SK-N-SH (cell line): ENCODE results near the gene PPP1R9B. TPM values are rescaled to one million over a fixed set of nuclear protein-coding genes. Genes with fewer than 3 reads are reported as not detected.

ENCODE experiments used
- CTCF ChIA-PET: fragments of 300-600, 350-600 bp; formaldehyde crosslinking; extraction: SDS; loops from one replicate; lab custom pipeline; 2021; lab: Yijun Ruan, JAX
- POLR2A ChIA-PET: fragments of 350-600 bp; sonication (Branson Sonifier 250); formaldehyde crosslinking; extraction: SDS; loops from one replicate; lab custom pipeline; 2020; ENCODE audit warnings: antibody characterized with exemption, inconsistent platforms; lab: Yijun Ruan, JAX
- DNase-seq: peaks from one replicate; pipeline ENCODE4 v3.0.0; 2012
- H2AFZ ChIP-seq: fragments of 200-600 bp; sonication (generic); 2 replicates; pipeline ENCODE4 v1.8.1; 2016; ENCODE audit warnings: antibody characterized with exemption, mild to moderate bottlenecking, low read depth
- H3F3A ChIP-seq: fragments of 200-600 bp; sonication (generic); replicated peaks from 2 replicates; pipeline ENCODE3; 2016; ENCODE audit warnings: antibody characterized with exemption, mild to moderate bottlenecking; ENCODE audit not compliant: insufficient read depth
- H3K27ac ChIP-seq, 2 experiments: fragments of 200-500 bp in 1 of 2; fragments of 200-600 bp in 1 of 2; sonication (Bioruptor generic) in 1 of 2; sonication (generic), shearing (Covaris generic) in 1 of 2; 2 replicates each; pipeline versions ENCODE4 v1.5.1 to v1.6.1; 2014 to 2016; ENCODE audit warnings: low read depth in 2 of 2, inconsistent platforms in 1 of 2, low read length in 1 of 2, mild to moderate bottlenecking in 1 of 2, mixed read lengths in 1 of 2
- H3K27me3 ChIP-seq: fragments of 200-600 bp; sonication (generic), shearing (Covaris generic); 2 replicates; pipeline ENCODE4 v1.6.1; 2016; ENCODE audit warnings: mixed run types; ENCODE audit not compliant: insufficient read depth
- H3K36me3 ChIP-seq, 2 experiments: fragments of 200-500 bp in 1 of 2; fragments of 200-600 bp in 1 of 2; sonication (Bioruptor generic) in 1 of 2; sonication (generic) in 1 of 2; replicated peaks in 1 of 2; 2 replicates each; pipeline versions ENCODE3 to v1.5.1; 2014 to 2016; ENCODE audit warnings: low read length in 1 of 2, mild to moderate bottlenecking in 1 of 2; ENCODE audit not compliant: insufficient read depth in 2 of 2, control insufficient read depth in 1 of 2
- H3K4me1 ChIP-seq, 2 experiments: fragments of 200-500 bp in 1 of 2; fragments of 200-600 bp in 1 of 2; sonication (Bioruptor generic) in 1 of 2; sonication (generic), shearing (Covaris generic) in 1 of 2; 2 replicates each; pipeline versions ENCODE4 v1.5.1 to v1.6.1; 2014 to 2016; ENCODE audit warnings: low read depth in 1 of 2, low read length in 1 of 2, mixed run types in 1 of 2; ENCODE audit not compliant: insufficient read depth in 2 of 2, control insufficient read depth in 1 of 2
- H3K4me2 ChIP-seq: fragments of 200-600 bp; sonication (generic), shearing (Covaris generic); 2 replicates; pipeline ENCODE4 v1.6.1; 2017; ENCODE audit warnings: mixed run types
- H3K4me3 ChIP-seq, 2 experiments: fragments of 200-500 bp in 1 of 2; fragments of 200-600 bp in 1 of 2; sonication (Bioruptor generic) in 1 of 2; sonication (generic), shearing (Covaris generic) in 1 of 2; 2 replicates each; pipeline versions ENCODE4 v1.5.1 to v1.8.1; 2014 to 2016; ENCODE audit warnings: low read depth in 2 of 2, inconsistent platforms in 1 of 2, low read length in 1 of 2, mild to moderate bottlenecking in 1 of 2, mixed read lengths in 1 of 2, moderate library complexity in 1 of 2
- H3K79me2 ChIP-seq: fragments of 200-600 bp; sonication (generic); 2 replicates; pipeline ENCODE4 v1.8.1; 2017; ENCODE audit warnings: mild to moderate bottlenecking; ENCODE audit not compliant: insufficient read depth
- H3K9ac ChIP-seq: fragments of 200-600 bp; sonication (generic); 2 replicates; pipeline ENCODE4 v1.6.1; 2017; ENCODE audit warnings: mixed run types
- H3K9me2 ChIP-seq: fragments of 200-600 bp; sonication (generic); 2 replicates; pipeline ENCODE4 v1.6.1; 2017; ENCODE audit warnings: mixed run types
- H3K9me3 ChIP-seq: fragments of 200-600 bp; sonication (generic); 2 replicates; pipeline ENCODE4 v1.6.1; 2017; ENCODE audit warnings: mixed run types, mild to moderate bottlenecking, moderate library complexity
- H4K20me1 ChIP-seq: fragments of 200-600 bp; sonication (generic); 2 replicates; pipeline ENCODE4 v1.6.1; 2017; ENCODE audit warnings: mild to moderate bottlenecking, mixed run types; ENCODE audit not compliant: insufficient read depth
- CTCF ChIP-seq: fragments of 200-600 bp; sonication (generic); IDR thresholded peaks from 2 replicates; pipeline ENCODE4 v1.6.1; 2017; ENCODE audit warnings: antibody characterized with exemption, mild to moderate bottlenecking, moderate library complexity
- EP300 ChIP-seq, 2 experiments: IDR thresholded peaks; 2 replicates each; pipeline versions ENCODE4 v1.4.0 to v1.6.1; 2012; ENCODE audit warnings: borderline replicate concordance in 1 of 2, low read depth in 1 of 2, low read length in 1 of 2
- FOSL2 ChIP-seq: IDR thresholded peaks from 2 replicates; pipeline ENCODE4 v1.4.0; 2012; ENCODE audit warnings: low read depth, mild to moderate bottlenecking, moderate library complexity, borderline replicate concordance
- FOXM1 ChIP-seq: IDR thresholded peaks from 2 replicates; pipeline ENCODE4 v1.4.0; 2012; ENCODE audit warnings: low read depth, mild to moderate bottlenecking
- IRF3 ChIP-seq: fragments of 150-350 bp; IDR thresholded peaks from 2 replicates; pipeline ENCODE4 v1.6.1; 2016; ENCODE audit warnings: mild to moderate bottlenecking, low read depth, low read length
- JUND ChIP-seq: IDR thresholded peaks from 2 replicates; pipeline ENCODE4 v1.4.0; 2012
- MAX ChIP-seq: IDR thresholded peaks from 2 replicates; pipeline ENCODE4 v1.4.0; 2012; ENCODE audit warnings: low read depth
- MEF2A ChIP-seq: IDR thresholded peaks from 2 replicates; pipeline ENCODE4 v1.4.0; 2012; ENCODE audit warnings: low read depth, borderline replicate concordance
- RAD21 ChIP-seq: IDR thresholded peaks from 2 replicates; pipeline ENCODE4 v1.6.1; 2012; ENCODE audit warnings: mild to moderate bottlenecking, low read length
- RFX5 ChIP-seq: IDR thresholded peaks from 2 replicates; pipeline ENCODE4 v1.6.1; 2012; ENCODE audit warnings: mild to moderate bottlenecking, improper control_type of control experiment, low read length
- RXRA ChIP-seq: IDR thresholded peaks from 2 replicates; pipeline ENCODE4 v1.4.0; 2012; ENCODE audit warnings: low read depth, mild to moderate bottlenecking, borderline replicate concordance
- SIN3A ChIP-seq: IDR thresholded peaks from 2 replicates; pipeline ENCODE4 v1.6.1; 2012; ENCODE audit warnings: low read depth, mild to moderate bottlenecking, low read length, moderate library complexity, borderline replicate concordance
- SMC3 ChIP-seq: IDR thresholded peaks from 2 replicates; pipeline ENCODE4 v1.6.1; 2012; ENCODE audit warnings: low read depth, low read length, improper control_type of control experiment
- TEAD4 ChIP-seq: IDR thresholded peaks from 2 replicates; pipeline ENCODE4 v1.4.0; 2012; ENCODE audit warnings: mild to moderate bottlenecking, borderline replicate concordance; ENCODE audit not compliant: insufficient read depth
- USF1 ChIP-seq: IDR thresholded peaks from 2 replicates; pipeline ENCODE4 v1.4.0; 2012; ENCODE audit warnings: low read depth, borderline replicate concordance
- USF2 ChIP-seq: fragments of 150-350 bp; IDR thresholded peaks from 2 replicates; pipeline ENCODE4 v1.6.1; 2017; ENCODE audit warnings: antibody characterized with exemption, low read length, low read depth, borderline replicate concordance
- YY1 ChIP-seq: IDR thresholded peaks from 2 replicates; pipeline ENCODE4 v1.4.0; 2012; ENCODE audit warnings: low read depth, mild to moderate bottlenecking
- ZBTB33 ChIP-seq: IDR thresholded peaks from 2 replicates; pipeline ENCODE4 v1.4.0; 2012; ENCODE audit warnings: low read depth, borderline replicate concordance
- WGBS: methylation state at CpG from one replicate; pipeline ENCODE4 v1.1.6; 2017; ENCODE audit warnings: low lambda C conversion rate; 5-methylcytosine and 5-hydroxymethylcytosine counted together
- polyA plus RNA-seq, 3 experiments: library from polyadenylated mRNA; depleted of rRNA; stranded (reverse); fragments of >200 nt; gene quantifications; 2 replicates each; pipeline ENCODE4 v1.2.3, GENCODE V29; 2012

PPP1R9B gene
- polyA plus RNA-seq, 1 of the 3 experiments (the other 2 are of a cell fraction), result 35.2 TPM

- Histone ChIP-seq H2AFZ (no peak overlapping the region), H3K27ac (no peak overlapping the region), H3K27me3 (no peaks in the 10 kb centered on the region), H3K9me3 (no peaks in the 10 kb centered on the region), H3K4me1 (peaks cover 3 to 10% of the 10 kb centered on the region in 2 experiments; a peak in 1 of 4 replicates), H3K79me2 (no peaks in the 10 kb centered on the region), H3K9ac (no peak overlapping the region), H3K4me3 (no peak overlapping the region), H4K20me1 (no peaks in the 10 kb centered on the region), H3K36me3 (no peaks in the 10 kb centered on the region), H3K9me2 (no peaks in the 10 kb centered on the region), H3K4me2 (no peak overlapping the region), H3F3A (peaks cover 16% of the 10 kb centered on the region)
- WGBS, result 85% methylated on average over 8 of the region's 8 CpGs
- ChIA-PET CTCF (interaction anchor here (0.6 to 17.0 kb wide), 54 partner anchors 7 to 367 kb away, joined by 3 to 517 read pairs (median 9); partner anchors contain the start of genes COL1A1, PDK2, PPP1R9B and SAMD14), POLR2A (interaction anchor here (0.9 to 2.7 kb wide), 8 partner anchors 11 to 71 kb away, joined by 3 to 30 read pairs (median 4); no protein-coding TSS in a partner anchor)
- TF ChIP-seq FOXM1 (no peak), JUND (no peak), ZBTB33 (no peak), SIN3A (no peak), TEAD4 (no peak), IRF3 (no peak), RAD21 (no peak), MEF2A (no peak), RFX5 (no peak), CTCF (no peak)
- no peak for DNase-seq
Measured at GRCh38 chr17:50162466-50163254, 12.2 kb upstream of the PPP1R9B start.

- Histone ChIP-seq H3K27me3 (no peaks in the 10 kb centered on the region), H3K4me3 (0 out of 4 replicates have a peak overlapping the region, but pooled peaks of 1 of the 2 experiments have one; percentile 60), H2AFZ (peak overlapping the region; percentile 67; the same call in 1 of the 2 replicates), H3K79me2 (no peaks in the 10 kb centered on the region), H4K20me1 (no peaks in the 10 kb centered on the region), H3K9me2 (no peaks in the 10 kb centered on the region), H3K4me2 (peak overlapping the region; percentile 93), H3K9me3 (no peaks in the 10 kb centered on the region), H3K9ac (no peak overlapping the region; the same call in 1 of the 2 replicates), H3K27ac (peak overlapping the region in 1 of 2 experiments; percentile 72; a peak in 2 of 4 replicates), H3K36me3 (no peaks in the 10 kb centered on the region), H3F3A (peaks cover 16% of the 10 kb centered on the region), H3K4me1 (peaks cover 3 to 10% of the 10 kb centered on the region in 2 experiments; a peak in 1 of 4 replicates)
- ChIA-PET CTCF (interaction anchor here (0.6 to 2.8 kb wide), 57 partner anchors 8 to 379 kb away, joined by 3 to 148 read pairs (median 6); partner anchors contain the start of genes COL1A1, PDK2, PPP1R9B and SAMD14), POLR2A (interaction anchor here (0.6 to 2.7 kb wide), 12 partner anchors 10 to 185 kb away, joined by 3 to 30 read pairs (median 4); partner anchors contain the start of gene PDK2)
- no peak for DNase-seq
- TF ChIP-seq EP300 (IDR thresholded peaks at IDR 0.05; ENCODE audit: borderline replicate concordance in 1 of 2, low read depth in 1 of 2, low read length in 1 of 2), result no peak
- TF ChIP-seq FOSL2, result no peak
- no peak for TF ChIP-seq SMC3
- TF ChIP-seq RXRA, result no peak
- no peak for TF ChIP-seq JUND
- TF ChIP-seq FOXM1, result no peak
- no peak for TF ChIP-seq YY1
- TF ChIP-seq MAX, result no peak
- no peak for TF ChIP-seq USF1
- no peak for TF ChIP-seq USF2
- WGBS, result 74% methylated on average over 16 of the region's 16 CpGs
Measured at GRCh38 chr17:50161911-50162288, 11.4 kb upstream of the PPP1R9B start.
